Activated CD8-positive, alpha-beta T cell treated with anti-CD3 and anti-CD28 coated beads for 36 hours (primary cell): ENCODE measurements around the gene VWA3B. TPM values are rescaled to one million over a fixed set of nuclear protein-coding genes. Genes with fewer than 3 reads are reported as not detected.

Source experiments
- ATAC-seq: fragments of 200-7000 bp; cut with Tn5 transposase; one replicate; pipeline ENCODE4 v1.10.0; 2021; ENCODE audit warnings: mild to moderate bottlenecking, moderate library complexity
- CTCF ChIA-PET: fragments of 350-600 bp; sonication (Branson Sonifier 250); formaldehyde crosslinking; loops from one replicate; lab custom pipeline; 2021; ENCODE audit warnings: antibody characterized with exemption; lab: Charles Lee
- POLR2A ChIA-PET: fragments of 350-600 bp; sonication (Branson Sonifier 250); formaldehyde crosslinking; loops from one replicate; lab custom pipeline; 2021; ENCODE audit warnings: antibody characterized with exemption; lab: Charles Lee
- DNase-seq: peaks from one replicate; pipeline ENCODE4 v3.0.0-alpha.2; 2020
- H3K27ac Mint-ChIP-seq: one replicate; pipeline ENCODE4 v1.8.0; 2021; ENCODE audit warnings: mild to moderate bottlenecking, mixed read lengths
- H3K27me3 Mint-ChIP-seq: one replicate; pipeline ENCODE4 v1.8.0; 2021; ENCODE audit warnings: mixed read lengths
- H3K36me3 Mint-ChIP-seq: one replicate; pipeline ENCODE4 v1.8.0; 2021; ENCODE audit warnings: low read depth, mixed read lengths
- H3K4me1 Mint-ChIP-seq: one replicate; pipeline ENCODE4 v1.8.0; 2021; ENCODE audit warnings: low read depth, mixed read lengths
- H3K4me3 Mint-ChIP-seq: one replicate; pipeline ENCODE4 v1.8.0; 2021; ENCODE audit warnings: mild to moderate bottlenecking, moderate library complexity, mixed read lengths
- H3K9me3 Mint-ChIP-seq: one replicate; pipeline ENCODE4 v1.8.0; 2021; ENCODE audit warnings: mixed read lengths
- intact Hi-C: fragments of 100-400 bp; cut with micrococcal nuclease; formaldehyde crosslinking; loops from one replicate; pipeline ENCODE4 v1.10.0; 2022
- total RNA-seq, 2 experiments: library from RNA; stranded (reverse); gene quantifications; one replicate each; pipeline ENCODE4 v1.2.3, GENCODE V29; 2021
- TF ChIP-seq, protein P1 (sequence below): fragments of 200-600 bp; IDR thresholded peaks from one replicate; pipeline ENCODE4 v1.8.0; 2022; ENCODE audit warnings: antibody characterized with exemption, mild to moderate bottlenecking

VWA3B gene
- total RNA-seq, 2 experiments from 2014 or later: not detected

DNA sequence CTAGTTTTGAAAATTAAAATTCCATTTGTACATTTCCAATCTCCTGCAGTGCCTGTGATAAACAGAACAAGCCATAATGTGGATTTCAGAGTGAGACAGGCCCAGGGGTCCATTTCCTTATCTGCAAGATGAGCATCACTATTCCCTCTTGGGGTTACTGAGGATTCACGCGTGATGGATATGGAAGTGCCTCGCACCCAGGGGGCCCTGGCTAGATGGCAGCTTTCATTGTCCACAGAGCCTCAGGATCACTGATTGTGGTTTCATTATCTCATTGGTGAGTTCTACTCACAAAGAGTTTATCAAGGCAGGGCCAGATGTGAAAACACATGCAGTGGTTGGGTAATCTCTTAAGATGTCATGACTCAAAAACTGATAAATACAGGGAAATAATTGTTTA lies 270.9 kb downstream of the VWA3B start:
- no peaks in the 10 kb centered on the region for H3K4me1 Mint-ChIP-seq
- H3K4me3 Mint-ChIP-seq: no peak overlapping the region
- no peak for ATAC-seq
- POLR2A ChIA-PET: no interaction called here
- H3K36me3 Mint-ChIP-seq: no peaks in the 10 kb centered on the region
- intact Hi-C loops: no loop called here
- no peaks in the 10 kb centered on the region for H3K9me3 Mint-ChIP-seq
- H3K27ac Mint-ChIP-seq: no peak overlapping the region
- CTCF ChIA-PET: interaction anchor here (1.2 kb wide), 1 partner anchor 10 kb away, joined by 3 read pairs; no protein-coding TSS in a partner anchor
- TF ChIP-seq, protein P1, sequence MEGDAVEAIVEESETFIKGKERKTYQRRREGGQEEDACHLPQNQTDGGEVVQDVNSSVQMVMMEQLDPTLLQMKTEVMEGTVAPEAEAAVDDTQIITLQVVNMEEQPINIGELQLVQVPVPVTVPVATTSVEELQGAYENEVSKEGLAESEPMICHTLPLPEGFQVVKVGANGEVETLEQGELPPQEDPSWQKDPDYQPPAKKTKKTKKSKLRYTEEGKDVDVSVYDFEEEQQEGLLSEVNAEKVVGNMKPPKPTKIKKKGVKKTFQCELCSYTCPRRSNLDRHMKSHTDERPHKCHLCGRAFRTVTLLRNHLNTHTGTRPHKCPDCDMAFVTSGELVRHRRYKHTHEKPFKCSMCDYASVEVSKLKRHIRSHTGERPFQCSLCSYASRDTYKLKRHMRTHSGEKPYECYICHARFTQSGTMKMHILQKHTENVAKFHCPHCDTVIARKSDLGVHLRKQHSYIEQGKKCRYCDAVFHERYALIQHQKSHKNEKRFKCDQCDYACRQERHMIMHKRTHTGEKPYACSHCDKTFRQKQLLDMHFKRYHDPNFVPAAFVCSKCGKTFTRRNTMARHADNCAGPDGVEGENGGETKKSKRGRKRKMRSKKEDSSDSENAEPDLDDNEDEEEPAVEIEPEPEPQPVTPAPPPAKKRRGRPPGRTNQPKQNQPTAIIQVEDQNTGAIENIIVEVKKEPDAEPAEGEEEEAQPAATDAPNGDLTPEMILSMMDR: no peak
- peaks cover 9% of the 10 kb centered on the region for H3K27me3 Mint-ChIP-seq
- no peak for DNase-seq

DNA sequence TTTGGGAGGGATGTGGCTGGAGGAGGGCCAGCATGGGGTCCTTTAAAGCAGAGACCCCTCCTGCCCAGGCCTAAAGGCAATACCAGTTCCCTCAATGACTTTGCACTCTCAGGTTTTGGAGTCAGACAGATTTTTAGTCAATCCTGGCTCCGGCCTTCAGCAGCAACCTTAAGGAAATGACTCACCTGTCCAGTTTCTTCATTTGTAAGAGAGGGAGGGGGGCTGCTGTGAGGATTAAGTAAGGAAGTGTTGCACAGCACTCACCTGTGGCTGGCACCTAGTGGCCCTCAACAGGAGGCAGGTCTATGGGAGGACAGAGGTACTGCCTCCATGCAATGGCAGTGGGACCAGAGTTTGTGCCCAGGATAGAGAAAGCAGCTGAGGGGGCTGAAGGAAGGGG lies 273.0 kb downstream of the VWA3B start:
- POLR2A ChIA-PET: no interaction called here
- intact Hi-C loops: no loop called here
- Mint-ChIP-seq H3K9me3 (no peaks in the 10 kb centered on the region), H3K4me3 (no peak overlapping the region), H3K27ac (no peak overlapping the region), H3K36me3 (no peaks in the 10 kb centered on the region), H3K4me1 (no peaks in the 10 kb centered on the region), H3K27me3 (peaks cover 13% of the 10 kb centered on the region)
- CTCF ChIA-PET: no interaction called here
- DNase-seq (no peak), ATAC-seq (no peak)
- TF ChIP-seq, protein P1: no peak

Other genes starting within 250 kb of the VWA3B start
- gene TMEM131, start 91.2 kb upstream of the VWA3B start, total RNA-seq: 10 to 100 TPM; 24.2 to 27.4 TPM